Glutamatergic neuron (in vitro differentiated cells): Measurements from ENCODE around the gene AIMP1. TPM values are rescaled to one million over a fixed set of nuclear protein-coding genes. Genes with fewer than 3 reads are reported as not detected.
A peak's percentile ranks its signal among the peaks of the same experiment; 100 is the strongest.

Source experiments
- DNase-seq: peaks from one replicate; pipeline ENCODE4 v3.0.0; 2022
- H3K27ac Mint-ChIP-seq: one replicate; pipeline ENCODE4 v1.8.0; 2020; ENCODE audit warnings: mild to moderate bottlenecking, mixed read lengths, inconsistent platforms; ENCODE audit not compliant: unreplicated experiment
- H3K27me3 Mint-ChIP-seq: one replicate; pipeline ENCODE4 v1.8.0; 2020; ENCODE audit warnings: mild to moderate bottlenecking, moderate library complexity, mixed read lengths, inconsistent platforms; ENCODE audit not compliant: unreplicated experiment
- H3K36me3 Mint-ChIP-seq: one replicate; pipeline ENCODE4 v1.8.0; 2020; ENCODE audit warnings: mild to moderate bottlenecking, mixed read lengths, inconsistent platforms; ENCODE audit not compliant: unreplicated experiment
- H3K4me1 Mint-ChIP-seq: one replicate; pipeline ENCODE4 v1.8.0; 2020; ENCODE audit warnings: mild to moderate bottlenecking, low read depth, mixed read lengths, inconsistent platforms; ENCODE audit not compliant: unreplicated experiment
- H3K4me3 Mint-ChIP-seq: one replicate; pipeline ENCODE4 v1.8.0; 2020; ENCODE audit warnings: mild to moderate bottlenecking, mixed read lengths, inconsistent platforms; ENCODE audit not compliant: unreplicated experiment
- H3K9me3 Mint-ChIP-seq: one replicate; pipeline ENCODE4 v1.8.0; 2020; ENCODE audit warnings: mild to moderate bottlenecking, moderate library complexity, mixed read lengths, inconsistent platforms; ENCODE audit not compliant: unreplicated experiment
- total RNA-seq: library from RNA; stranded (reverse); fragmentation: NEBNext Ultra II Directional; extraction: Animal tissue kit (Norgen Biotek cat#: 25700); gene quantifications from one replicate; pipeline ENCODE4 v1.2.1, GENCODE V29; 2021; ENCODE audit not compliant: unreplicated experiment
- TF ChIP-seq, protein P1 (sequence below): fragments of 200-600 bp; sonication (generic); IDR thresholded peaks from one replicate; pipeline ENCODE4 v1.5.0; 2021; ENCODE audit not compliant: partially characterized antibody, unreplicated experiment

The AIMP1 gene
- total RNA-seq, 1 donor from 2014 or later, result 30.2 TPM

DNA sequence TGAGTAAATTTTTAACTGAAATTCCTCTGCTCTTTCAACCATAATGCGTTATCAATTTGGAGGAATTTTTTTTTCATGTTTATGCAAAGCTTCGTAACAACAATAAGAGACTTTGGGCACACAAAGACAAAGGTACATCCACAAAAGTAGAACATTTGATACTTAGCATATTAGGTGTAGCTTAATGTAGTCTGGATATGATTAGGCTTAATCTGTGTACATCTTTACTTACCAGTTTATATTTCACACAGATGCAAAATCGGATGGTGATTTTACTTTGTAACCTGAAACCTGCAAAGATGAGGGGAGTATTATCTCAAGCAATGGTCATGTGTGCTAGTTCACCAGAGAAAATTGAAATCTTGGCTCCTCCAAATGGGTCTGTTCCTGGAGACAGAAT is 20.3 kb downstream of the AIMP1 start:
- H3K36me3 Mint-ChIP-seq, result peaks cover 16% of the 10 kb centered on the region
- TF ChIP-seq, protein P1, sequence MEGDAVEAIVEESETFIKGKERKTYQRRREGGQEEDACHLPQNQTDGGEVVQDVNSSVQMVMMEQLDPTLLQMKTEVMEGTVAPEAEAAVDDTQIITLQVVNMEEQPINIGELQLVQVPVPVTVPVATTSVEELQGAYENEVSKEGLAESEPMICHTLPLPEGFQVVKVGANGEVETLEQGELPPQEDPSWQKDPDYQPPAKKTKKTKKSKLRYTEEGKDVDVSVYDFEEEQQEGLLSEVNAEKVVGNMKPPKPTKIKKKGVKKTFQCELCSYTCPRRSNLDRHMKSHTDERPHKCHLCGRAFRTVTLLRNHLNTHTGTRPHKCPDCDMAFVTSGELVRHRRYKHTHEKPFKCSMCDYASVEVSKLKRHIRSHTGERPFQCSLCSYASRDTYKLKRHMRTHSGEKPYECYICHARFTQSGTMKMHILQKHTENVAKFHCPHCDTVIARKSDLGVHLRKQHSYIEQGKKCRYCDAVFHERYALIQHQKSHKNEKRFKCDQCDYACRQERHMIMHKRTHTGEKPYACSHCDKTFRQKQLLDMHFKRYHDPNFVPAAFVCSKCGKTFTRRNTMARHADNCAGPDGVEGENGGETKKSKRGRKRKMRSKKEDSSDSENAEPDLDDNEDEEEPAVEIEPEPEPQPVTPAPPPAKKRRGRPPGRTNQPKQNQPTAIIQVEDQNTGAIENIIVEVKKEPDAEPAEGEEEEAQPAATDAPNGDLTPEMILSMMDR, result no peak

DNA sequence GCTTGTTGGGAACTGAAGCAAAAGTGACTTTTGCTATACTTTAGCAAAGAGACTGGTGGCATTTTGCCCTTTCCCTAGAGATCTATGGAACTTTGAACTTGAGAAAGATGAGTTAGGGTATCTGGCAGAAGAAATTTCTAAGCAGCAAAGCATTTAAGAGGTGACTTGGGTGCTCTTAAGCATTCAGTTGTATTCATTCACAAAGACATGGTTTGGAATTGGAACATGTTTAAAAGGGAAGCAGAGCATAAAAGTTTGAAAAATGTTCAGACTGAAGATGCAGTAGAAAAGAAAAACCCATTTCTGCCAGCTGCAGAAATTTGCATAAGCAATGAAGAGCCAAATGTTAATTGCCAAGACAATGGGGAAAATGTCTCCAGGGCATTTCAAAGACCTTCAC is 21.6 kb downstream of the AIMP1 start:
- no peak for DNase-seq
- Mint-ChIP-seq H3K4me3 (no peak overlapping the region), H3K4me1 (peaks cover 13% of the 10 kb centered on the region), H3K27me3 (peaks cover 3% of the 10 kb centered on the region), H3K9me3 (peaks cover 6% of the 10 kb centered on the region), H3K27ac (no peak overlapping the region), H3K36me3 (peaks cover 16% of the 10 kb centered on the region)
- TF ChIP-seq, protein P1, result no peak

More for the DNA sequence above, 20.3 kb downstream of the AIMP1 start:
- Mint-ChIP-seq H3K4me3 (no peak overlapping the region), H3K27me3 (peaks cover 3% of the 10 kb centered on the region), H3K4me1 (peaks cover 13% of the 10 kb centered on the region), H3K27ac (no peak overlapping the region), H3K9me3 (peaks cover 6% of the 10 kb centered on the region)
- no peak for DNase-seq

DNA sequence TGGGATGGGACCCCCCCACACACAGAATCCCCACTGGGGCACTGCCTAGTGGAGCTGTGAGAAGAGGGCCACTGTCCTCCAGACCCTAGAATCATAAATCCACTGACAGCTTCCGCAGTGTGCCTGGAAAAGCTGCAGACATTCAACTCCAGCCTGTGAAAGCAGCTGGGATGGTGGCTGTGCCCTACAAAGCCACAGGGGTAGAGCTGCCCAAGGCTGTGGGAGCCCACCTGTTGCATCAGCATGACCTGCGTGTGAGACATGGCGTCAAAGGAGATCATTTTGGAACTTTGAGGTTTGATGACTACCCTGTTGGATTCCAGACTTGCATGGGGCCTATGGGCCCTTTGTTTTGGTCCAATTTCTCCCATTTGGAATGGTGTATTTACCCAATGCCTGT is 22.3 kb downstream of the AIMP1 start:
- Mint-ChIP-seq H3K27ac (no peak overlapping the region), H3K4me1 (peaks cover 10% of the 10 kb centered on the region), H3K4me3 (no peak overlapping the region), H3K27me3 (peaks cover 3% of the 10 kb centered on the region), H3K9me3 (peaks cover 6% of the 10 kb centered on the region), H3K36me3 (peaks cover 16% of the 10 kb centered on the region)
- TF ChIP-seq, protein P1, result no peak
- no peak for DNase-seq

DNA sequence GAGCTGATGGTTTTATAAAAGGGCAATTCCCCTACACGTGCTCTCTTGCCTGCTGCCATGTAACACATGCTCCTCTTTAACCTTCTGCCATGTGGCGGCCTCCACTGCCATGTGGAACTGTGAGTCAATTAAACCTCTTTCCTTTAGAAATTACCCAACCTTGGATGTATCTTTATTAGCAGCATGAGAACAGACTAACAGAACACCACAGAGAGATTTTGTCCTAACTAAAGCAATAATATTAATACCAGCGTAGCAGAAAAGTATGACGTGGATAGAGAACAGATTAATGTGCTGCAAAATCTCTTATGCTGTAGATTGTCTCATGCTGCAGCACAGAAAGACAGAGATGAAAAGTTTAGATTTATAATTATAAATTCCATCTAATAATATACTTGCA is 23.1 kb downstream of the AIMP1 start:
- DNase-seq, result peak; percentile 36
- Mint-ChIP-seq H3K4me3 (peak overlapping the region; percentile 10), H3K27ac (peak overlapping the region; percentile 94), H3K27me3 (peaks cover 3% of the 10 kb centered on the region), H3K4me1 (peaks cover 13% of the 10 kb centered on the region), H3K36me3 (peaks cover 16% of the 10 kb centered on the region), H3K9me3 (peaks cover 6% of the 10 kb centered on the region)
- TF ChIP-seq, protein P1, result no peak

DNA sequence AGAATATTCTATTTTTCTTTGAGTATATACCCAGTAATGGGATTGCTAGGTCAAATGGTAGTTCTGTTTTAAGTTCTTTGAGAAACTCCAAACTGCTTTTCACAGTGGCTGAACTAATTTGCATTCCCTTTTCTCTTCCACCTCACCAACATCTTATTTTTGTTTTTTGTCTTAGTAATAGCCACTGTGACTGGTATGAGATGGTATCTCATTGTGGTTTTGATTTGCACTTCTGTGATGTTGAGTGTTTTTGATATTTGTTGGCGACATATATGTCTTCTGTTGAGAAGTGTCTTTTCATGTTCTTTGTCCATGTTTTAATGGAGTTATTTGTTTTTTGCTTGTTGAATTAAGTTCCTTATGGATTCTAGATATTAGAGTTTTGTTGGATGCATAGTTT is 24.4 kb downstream of the AIMP1 start:
- no peak for DNase-seq
- Mint-ChIP-seq H3K9me3 (peaks cover 6% of the 10 kb centered on the region), H3K27ac (peak overlapping the region; percentile 39), H3K36me3 (peaks cover 16% of the 10 kb centered on the region), H3K27me3 (peaks cover 3% of the 10 kb centered on the region), H3K4me3 (no peak overlapping the region), H3K4me1 (peaks cover 12% of the 10 kb centered on the region)
- TF ChIP-seq, protein P1, result no peak
